ENCODE data around the gene UPF2.

- TF ChIP-seq CTCF (IDR thresholded peaks at IDR 0.05) (no peak), POLR2A (IDR thresholded peaks at IDR 0.05) (no peak)
Observed at GRCh38 chr10:11898033-11898371, 144.6 kb downstream of the UPF2 start.

Measured in thyroid gland (tissue), 4 donors.